Ammon's horn (tissue), 1 donor: Measurements from ENCODE around the gene BCAP31.
"Not testable (repeated sequence)": the region's sequence is repeated elsewhere in the genome, so short reads cannot be mapped to it uniquely, and the experiment has no call there.

Experiments used
- DNase-seq: peaks from one replicate; pipeline ENCODE4 v3.0.0-alpha.2; 2016; ENCODE audit warnings: low spot score

The BCAP31 gene

DNA sequence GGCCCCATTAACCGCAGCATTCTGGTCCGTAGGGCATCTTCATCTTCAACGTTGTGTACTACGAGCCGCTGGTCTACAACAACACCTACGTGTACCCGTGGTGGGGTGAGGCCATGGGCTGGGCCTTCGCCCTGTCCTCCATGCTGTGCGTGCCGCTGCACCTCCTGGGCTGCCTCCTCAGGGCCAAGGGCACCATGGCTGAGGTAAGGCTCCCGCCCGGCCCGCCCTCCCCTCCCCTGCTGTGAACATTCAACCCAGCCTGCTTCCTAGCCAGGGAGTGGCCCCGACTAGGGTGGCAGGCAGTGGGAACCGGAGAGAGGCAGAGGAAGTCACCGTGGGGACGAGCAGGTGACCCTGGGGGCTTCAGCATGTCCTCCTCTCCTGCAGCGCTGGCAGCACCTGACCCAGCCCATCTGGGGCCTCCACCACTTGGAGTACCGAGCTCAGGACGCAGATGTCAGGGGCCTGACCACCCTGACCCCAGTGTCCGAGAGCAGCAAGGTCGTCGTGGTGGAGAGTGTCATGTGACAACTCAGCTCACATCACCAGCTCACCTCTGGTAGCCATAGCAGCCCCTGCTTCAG, 29.4 kb downstream of the BCAP31 start:
- DNase-seq = no peak

GRCh38 chrX:153694256-153694655, 29.9 kb downstream of the BCAP31 start:
- DNase-seq = not testable (repeated sequence)

- no peak for DNase-seq
These were observed 30.7 kb downstream of the BCAP31 start for GRCh38 chrX:153693216-153694086.

GRCh38 chrX:153692611-153693156, 31.5 kb downstream of the BCAP31 start:
- DNase-seq = no peak

- DNase-seq = no peak
These were observed 32.2 kb downstream of the BCAP31 start for GRCh38 chrX:153692003-153692402.

- DNase-seq = not testable (repeated sequence)
These were observed 33.0 kb downstream of the BCAP31 start for GRCh38 chrX:153691032-153691827.

- DNase-seq = no peak
These were observed 33.7 kb downstream of the BCAP31 start for GRCh38 chrX:153690466-153690865.

- DNase-seq = no peak
These were observed 34.3 kb downstream of the BCAP31 start for GRCh38 chrX:153689654-153690465.

GRCh38 chrX:153688911-153689590, 35.1 kb downstream of the BCAP31 start:
- peak; percentile 70 for DNase-seq

- DNase-seq = no peak
These were observed 35.7 kb downstream of the BCAP31 start for GRCh38 chrX:153688506-153688905.

GRCh38 chrX:153688071-153688470, 36.1 kb downstream of the BCAP31 start:
- no peak for DNase-seq

DNA sequence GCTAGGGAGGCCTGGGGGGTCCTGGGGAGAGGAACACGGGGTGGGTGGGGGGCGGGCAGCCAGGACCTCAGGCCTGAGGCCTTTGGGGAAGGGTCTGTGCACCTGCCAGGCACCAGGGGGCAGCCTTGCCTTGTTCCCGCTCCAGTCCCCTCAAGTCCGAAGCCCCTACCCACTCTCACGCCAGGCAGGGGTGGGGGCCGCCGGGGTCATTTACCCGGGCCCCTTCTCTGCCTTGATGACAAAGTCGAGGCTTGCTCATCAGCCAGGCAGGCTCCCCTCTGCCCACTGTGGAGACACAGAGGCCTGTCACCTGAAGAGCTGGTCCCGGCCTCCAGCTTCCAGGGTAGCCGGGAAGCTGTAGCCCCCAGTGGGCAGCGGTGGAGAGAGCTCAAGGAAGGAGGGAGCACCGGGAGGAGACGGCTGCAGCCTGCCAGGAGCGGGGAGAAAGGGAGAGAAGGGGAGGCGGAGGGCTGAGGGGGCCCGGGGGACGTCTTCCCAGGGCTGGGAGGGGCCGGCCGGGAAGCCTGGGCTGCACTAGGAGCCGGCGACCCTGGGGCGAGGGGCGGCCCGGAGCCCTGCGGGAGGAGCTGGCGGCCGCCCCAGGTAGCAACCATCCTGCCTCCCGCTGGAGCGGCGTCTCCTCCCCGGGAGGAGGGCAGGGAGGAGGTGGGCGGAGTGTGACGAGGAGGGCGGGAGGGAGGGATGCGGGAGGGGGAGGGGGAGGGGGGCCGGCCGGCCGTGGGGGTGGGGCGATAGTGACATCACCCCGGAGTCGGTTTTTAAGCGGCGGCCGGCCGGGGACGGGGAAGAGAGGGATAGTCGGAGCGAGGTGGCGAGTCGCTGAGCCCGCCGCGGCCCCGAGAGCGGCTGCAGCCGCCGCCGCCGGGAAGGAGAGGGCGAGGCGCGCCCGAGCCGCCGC, 36.8 kb downstream of the BCAP31 start, which contains the start of gene SLC6A8:
TSS of gene SLC6A8 (plus strand) at position 806 of the 919 bp plus-strand sequence. CDS start 649 bp downstream, outside the sequence.
- peak; percentile 76 for DNase-seq

DNA sequence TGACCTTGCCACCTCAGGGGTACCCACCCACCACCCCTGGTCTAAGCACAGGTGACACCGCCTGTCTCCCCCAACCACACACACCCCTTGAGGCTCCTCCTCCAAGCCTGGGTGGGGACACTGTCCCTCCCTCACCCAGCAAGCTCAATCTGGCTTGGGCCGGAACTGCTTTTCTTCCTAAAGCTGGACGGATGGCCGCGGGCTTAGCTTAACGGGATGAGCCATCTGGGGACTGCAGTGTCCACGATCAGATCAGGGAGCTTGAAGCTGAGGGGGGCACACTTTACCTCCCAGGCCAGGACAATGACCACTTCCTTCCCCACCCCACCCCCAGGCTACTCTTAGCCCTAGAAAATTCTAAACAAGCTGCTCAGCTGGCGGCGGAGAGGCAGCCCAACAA, 37.5 kb downstream of the BCAP31 start:
- DNase-seq = no peak

- no peak for DNase-seq
These were observed 38.2 kb downstream of the BCAP31 start for GRCh38 chrX:153685751-153686696.

DNA sequence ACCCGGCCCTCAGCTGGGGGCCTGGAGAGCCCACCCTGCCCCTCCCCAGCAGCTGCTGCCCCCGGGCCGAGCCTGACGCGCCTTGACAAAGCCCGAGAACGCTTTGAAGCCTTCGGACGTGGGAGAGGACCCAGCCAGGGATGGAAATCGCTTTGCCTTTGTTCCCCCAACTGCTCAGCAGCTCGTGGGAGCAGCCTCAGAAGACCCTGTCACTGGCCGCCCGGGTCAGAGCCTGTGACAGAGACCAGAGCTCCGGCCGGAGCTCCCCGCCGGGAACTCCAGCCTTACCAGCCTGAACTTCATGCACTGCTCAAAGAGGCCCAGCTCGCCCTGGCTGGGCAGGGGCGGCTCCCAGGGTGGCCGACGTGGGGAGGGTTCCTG, 39.0 kb downstream of the BCAP31 start:
- no peak for DNase-seq

DNA sequence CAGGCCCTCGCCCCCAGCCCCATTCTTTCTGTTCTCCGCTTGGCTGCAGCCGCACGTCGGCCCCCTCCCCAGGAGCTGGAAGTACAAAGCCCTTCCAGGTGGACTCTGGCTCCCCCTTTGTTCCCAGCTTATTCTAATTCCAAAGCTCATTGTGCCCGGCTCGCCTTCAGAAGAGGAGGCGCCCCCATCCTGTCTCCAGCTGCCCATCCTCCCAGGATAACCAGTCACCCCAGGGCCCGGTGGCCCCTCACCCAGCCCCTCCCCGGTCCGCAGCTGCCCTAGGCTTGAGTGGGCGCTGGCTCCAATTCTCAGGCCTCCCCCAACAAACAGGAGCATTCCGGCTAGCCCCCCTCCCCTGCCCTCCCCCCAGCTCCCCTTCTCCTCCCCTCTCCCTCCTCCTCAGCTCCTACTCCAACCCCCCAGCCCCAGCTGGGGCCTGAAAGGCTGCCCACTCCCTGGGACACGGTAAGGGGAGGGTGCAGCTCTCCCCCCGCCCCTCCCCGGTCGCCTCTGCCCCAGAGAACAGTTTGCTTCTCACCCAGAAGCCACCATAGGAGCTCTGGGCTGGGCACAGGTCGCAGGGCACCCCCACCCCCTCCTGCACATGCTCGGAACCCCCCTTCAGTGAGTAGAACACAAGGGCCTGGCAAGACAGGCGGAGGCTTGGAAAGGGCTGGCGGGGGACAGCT, 39.6 kb downstream of the BCAP31 start:
- no peak for DNase-seq

- DNase-seq = not testable (repeated sequence)
These were observed 40.7 kb downstream of the BCAP31 start for GRCh38 chrX:153683486-153683885.

GRCh38 chrX:153681175-153681574, 43.0 kb downstream of the BCAP31 start:
- no peak for DNase-seq
